Stimulated activated CD8-positive, alpha-beta memory T cell treated with anti-CD3 and anti-CD28 coated beads, Interleukin-2, amount 100 ng/mL, for 48 hours (primary cell): ENCODE data around the gene MYCBP2.
"Not testable (repeated sequence)": the region's sequence is repeated elsewhere in the genome, so short reads cannot be mapped to it uniquely, and the experiment has no call there.

ENCODE experiments used
- DNase-seq, 2 donors: peaks; one replicate each; pipeline ENCODE4 v3.0.0-alpha.2; 2020; ENCODE audit warnings: low read depth in 2 of 2

The MYCBP2 gene

GRCh38 chr13:77338961-77339401 is 12.1 kb upstream of the MYCBP2 start:
- DNase-seq: no peak

DNA sequence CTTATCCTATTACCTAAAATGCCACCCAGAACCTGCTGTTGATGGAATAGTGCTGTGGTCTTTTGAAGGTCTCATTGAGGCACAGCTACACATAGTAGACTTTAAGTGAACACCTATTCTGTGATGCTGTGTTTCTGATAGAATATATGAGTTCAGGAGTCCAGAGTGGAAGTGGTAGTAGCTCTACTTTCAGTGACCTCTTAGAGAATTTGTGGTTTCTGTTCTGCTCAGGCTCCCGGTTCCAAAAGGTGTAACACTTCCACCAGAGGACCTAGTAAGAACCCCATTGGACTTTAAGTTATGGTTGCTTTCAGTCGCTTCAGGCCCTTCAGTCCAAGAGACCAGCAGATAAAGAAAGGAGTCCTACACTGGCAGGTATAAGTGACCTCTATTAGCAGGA is 11.4 kb upstream of the MYCBP2 start:
- DNase-seq: no peak

DNA sequence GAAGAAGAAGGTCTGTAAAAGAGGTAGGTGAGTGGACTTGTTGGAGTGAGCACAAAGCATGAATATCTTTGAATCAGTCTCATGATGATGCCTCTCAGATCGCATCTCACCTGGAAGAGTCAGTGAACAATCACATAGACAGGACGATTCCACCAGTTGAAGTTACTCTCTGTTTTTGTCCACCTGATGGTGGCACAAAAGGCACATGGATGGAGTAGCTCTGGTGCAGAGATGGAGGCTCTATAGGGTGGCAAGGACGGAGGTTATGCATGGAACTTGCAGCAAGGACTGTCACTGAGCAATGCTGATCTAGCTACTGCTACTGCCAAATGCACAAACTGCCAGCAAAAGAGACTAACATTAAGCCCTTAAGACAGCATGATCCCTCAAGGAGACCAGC is 10.3 kb upstream of the MYCBP2 start:
- DNase-seq: no peak

DNA sequence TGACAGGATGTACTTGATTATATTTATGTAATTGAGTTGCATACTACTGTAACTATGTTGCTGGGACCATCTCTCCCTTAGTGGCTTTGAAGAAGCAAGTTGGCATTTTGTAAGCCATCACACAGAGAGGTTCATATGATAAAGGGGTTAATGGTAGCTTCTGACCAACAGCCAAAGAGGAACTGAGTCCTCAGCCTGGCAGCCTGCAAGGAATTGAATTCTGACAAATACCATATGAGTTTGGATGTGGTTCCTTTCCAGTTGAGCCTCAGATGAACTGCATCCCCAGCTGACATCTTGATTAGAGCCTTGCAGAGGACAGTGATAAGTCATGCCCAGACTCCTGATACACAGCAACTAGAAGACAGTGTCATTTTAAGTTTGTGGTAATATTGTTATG is 8.6 kb upstream of the MYCBP2 start:
- DNase-seq: no peak

DNA sequence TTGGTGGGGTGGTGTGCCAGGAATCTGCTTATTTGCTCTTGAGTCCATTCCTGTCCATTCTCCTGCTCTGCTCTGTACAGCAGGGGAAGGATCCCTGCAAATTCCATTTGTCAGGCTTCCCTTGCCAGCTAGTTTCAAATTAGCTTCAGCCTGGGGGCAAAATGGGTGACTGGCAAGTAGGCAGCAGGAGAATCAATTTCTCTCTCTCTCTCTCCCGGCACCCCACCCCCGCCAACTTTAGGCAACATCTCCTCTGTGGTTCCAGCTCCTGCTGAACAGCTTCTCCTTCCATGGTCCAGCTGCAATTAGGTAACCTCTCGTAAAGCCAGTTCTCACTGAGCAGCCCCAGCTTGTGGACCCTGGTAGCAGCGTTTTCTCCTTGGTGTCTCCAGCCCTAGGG is 6.7 kb upstream of the MYCBP2 start:
- DNase-seq: no peak

GRCh38 chr13:77331421-77331820 is 4.5 kb upstream of the MYCBP2 start:
- DNase-seq: no peak

- no peak for DNase-seq
Observed at GRCh38 chr13:77329911-77330584, 3.2 kb upstream of the MYCBP2 start.

DNA sequence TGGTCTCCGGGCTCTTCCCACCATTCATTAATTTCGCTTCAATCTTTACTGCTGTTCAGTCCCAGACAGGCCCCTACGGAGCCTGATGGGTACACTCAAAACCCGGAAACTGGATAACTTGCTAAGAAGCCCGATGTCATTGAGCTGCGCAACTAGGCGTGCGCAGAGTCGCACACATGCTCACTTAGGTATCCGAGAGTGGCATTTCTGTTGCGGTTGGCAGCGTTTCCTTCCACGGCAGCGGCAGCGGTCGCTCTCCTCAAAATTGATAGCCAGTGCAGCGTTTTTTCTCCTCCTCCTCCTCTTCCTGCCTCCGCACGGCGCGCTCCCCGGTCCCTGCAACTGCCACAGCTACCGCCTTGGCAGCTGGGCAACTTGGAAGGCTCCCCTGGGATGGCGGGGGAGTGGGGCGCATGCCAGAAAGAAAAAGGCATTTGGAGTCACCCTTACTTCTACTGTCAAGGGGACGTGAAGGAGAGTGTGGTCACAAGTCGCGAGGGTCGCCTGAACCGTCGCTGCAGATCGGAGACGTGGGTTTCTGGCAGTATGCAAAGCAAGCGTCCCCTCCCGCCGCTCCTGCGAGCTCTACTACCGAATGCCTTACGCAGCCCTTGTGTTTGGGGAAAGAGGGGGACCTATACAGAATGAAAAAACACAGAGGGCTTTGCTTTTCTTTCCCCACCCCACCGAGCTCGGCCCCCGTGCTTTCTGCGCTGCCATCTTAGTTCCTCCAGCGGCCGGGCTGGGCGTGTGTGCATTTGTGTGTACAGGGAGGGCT is 2.4 kb upstream of the MYCBP2 start:
- peak; percentile 75 to 83 for DNase-seq

DNA sequence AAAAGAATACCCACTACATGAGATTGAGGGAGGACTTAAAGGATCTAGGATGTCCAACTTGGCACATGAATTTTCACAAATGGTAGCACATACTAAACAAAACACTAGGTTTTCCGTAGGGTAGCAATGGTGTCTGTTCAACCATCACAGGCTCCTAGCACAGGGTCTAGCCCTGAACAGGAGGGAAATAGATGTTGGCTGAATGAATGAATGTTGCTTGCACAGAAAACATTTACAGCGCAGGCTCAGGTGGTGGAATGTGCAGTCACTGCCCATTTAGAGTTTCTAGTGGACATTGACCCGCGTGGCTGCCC is 1.9 kb upstream of the MYCBP2 start:
- no peak for DNase-seq

DNA sequence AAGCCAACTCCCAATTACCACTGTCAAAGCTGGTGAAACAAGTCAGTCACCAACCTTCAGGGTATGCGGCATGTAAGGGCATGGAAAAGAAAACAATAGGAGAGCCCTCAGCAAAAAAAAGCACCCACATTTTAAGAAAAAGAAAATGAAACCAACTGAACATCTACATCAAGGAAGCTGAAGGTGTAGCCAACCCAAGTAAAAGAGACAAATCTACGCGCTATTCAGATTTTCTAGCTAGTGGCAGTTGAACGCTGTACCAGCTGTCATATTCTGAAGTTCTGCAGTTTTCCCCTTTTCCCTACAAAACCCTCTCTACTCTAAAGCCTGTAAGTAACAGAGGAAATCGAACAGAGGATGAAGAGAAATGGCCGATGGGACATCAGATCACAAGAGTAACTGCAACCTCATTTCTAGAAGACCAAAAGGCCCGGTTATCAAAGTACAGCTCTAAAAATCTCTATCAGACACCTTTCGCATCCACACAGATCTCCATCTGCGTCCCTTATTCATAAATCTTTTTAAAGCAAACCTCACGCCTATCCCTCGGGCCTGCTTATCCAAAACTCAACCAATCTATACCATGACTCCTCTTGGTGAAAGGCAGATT is 1.4 kb downstream of the MYCBP2 start:
- no peak for DNase-seq

GRCh38 chr13:77323858-77324257 is 3.0 kb downstream of the MYCBP2 start:
- no peak for DNase-seq

GRCh38 chr13:77319536-77319935 is 7.4 kb downstream of the MYCBP2 start:
- DNase-seq: no peak

DNA sequence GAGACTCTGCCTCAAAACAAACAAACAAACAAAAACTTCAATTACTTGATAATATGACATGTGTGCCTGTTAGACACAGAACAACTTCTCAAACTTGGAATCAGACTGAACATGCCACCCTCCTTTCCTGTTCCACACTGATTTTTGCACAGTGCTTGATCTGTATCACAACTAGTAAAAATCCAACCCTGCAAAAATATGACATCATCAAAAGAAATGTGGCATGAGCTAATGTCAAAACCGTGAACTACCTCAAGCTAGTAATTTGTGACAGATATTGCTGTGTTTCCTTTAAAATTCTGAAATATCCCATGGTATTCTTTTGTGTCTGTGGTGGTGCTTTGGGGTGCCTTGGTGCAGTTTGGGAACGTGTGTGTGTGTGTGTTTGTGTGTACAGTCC is 8.2 kb downstream of the MYCBP2 start:
- no peak for DNase-seq

- DNase-seq: no peak
Observed at GRCh38 chr13:77316430-77316829, 10.5 kb downstream of the MYCBP2 start.

GRCh38 chr13:77315509-77315908 is 11.4 kb downstream of the MYCBP2 start:
- DNase-seq: not testable (repeated sequence)

GRCh38 chr13:77313923-77314322 is 13.0 kb downstream of the MYCBP2 start:
- no peak for DNase-seq

DNA sequence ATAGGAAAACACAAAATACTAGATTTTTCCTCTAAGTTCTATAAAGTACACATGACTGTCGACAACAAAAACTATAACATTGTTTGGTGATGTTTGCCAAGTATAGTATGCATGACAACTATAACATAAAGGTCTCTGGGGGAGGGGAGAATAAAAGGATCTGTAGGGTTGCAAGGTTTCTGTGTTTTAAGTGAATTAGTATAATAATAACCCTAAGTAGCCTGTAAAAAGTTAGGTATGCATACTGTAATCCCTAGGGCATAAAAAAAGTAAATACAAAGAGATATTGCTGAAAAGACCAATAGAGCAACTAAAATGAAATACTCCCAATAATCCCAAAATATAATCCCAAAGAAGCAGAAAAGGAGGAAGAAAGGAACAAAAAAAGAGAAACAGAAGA is 14.6 kb downstream of the MYCBP2 start:
- DNase-seq: no peak

DNA sequence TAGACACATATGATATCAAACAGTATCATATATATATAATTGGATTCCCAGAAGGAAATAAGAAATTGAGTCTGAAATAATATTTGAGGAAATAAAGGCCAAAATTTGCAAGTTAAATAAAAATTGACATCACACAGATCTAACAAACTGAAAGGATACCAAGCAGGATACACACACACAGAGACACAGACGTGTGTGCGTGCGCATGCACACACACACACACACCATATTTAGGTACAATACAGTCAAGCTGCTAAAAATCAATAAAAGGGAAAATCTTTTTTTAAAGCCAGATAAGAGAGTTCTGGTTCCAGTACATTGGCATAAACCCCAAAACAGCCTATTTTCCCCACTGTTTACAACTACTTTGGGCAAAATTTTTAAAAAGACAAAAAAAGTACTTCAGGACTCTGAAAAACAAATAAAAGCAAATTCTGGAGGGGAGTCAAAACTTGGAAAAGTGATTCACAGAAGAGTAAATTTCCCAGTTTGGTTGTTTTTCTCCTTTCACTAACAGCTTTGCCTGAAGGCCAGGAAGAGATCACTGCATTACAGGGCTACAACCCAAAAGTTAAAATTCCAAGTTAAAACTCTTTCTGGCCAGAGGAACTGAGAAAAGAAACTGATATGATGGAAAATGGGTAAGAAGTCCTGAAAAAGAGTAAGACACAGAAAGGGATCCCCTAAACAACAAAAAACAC is 16.2 kb downstream of the MYCBP2 start:
- DNase-seq: no peak

DNA sequence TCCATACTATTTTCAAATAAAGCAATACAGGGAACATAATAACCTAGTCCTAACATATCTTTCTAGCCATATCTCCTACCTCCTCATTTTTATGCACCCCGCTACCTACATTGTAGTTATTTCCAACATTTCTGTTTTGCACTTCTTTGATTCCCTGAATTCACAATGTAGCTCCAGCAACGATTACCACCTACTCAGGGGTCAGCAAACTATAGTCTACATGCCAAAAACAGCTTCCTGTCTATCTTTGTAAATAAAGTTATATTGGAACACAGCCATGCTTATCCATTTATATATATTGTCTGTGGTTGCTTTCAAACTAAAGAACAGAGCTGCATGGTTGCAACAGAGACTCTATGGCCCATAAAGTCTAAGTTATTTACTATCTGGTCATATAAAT is 16.7 kb downstream of the MYCBP2 start:
- no peak for DNase-seq

GRCh38 chr13:77309254-77309653 is 17.6 kb downstream of the MYCBP2 start:
- no peak for DNase-seq

DNA sequence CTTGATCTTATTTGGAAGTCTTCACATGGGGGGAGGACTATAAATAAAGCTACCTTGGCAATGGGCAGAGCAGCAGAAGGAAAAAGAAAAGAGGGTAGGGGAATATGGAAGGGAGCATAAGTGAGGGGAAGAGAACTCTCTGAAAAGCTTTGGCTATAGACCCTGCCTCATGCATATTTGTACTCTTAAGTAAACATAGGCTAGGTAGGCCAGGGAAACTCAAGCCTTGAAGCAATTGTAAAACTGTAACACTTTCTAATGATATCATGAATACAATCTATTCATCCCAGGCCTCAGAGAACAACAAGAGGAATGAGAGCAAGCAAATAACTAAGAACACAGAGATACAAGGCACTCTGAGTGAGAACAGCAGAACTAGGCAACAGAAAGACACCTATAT is 20.4 kb downstream of the MYCBP2 start:
- no peak for DNase-seq

GRCh38 chr13:77305266-77305665 is 21.6 kb downstream of the MYCBP2 start:
- no peak for DNase-seq
